ENCODE results near the gene NEU1. TPM values are rescaled to one million over a fixed set of nuclear protein-coding genes. Genes with fewer than 3 reads are reported as not detected.
A peak's percentile ranks its signal among the peaks of the same experiment; 100 is the strongest.

Gene NEU1
- total and polyA plus RNA-seq, 2 of the 8 experiments (the other 6 are each of a cell fraction or from before 2014, with no cell fraction given), result 41.2 to 72.1 TPM

DNA sequence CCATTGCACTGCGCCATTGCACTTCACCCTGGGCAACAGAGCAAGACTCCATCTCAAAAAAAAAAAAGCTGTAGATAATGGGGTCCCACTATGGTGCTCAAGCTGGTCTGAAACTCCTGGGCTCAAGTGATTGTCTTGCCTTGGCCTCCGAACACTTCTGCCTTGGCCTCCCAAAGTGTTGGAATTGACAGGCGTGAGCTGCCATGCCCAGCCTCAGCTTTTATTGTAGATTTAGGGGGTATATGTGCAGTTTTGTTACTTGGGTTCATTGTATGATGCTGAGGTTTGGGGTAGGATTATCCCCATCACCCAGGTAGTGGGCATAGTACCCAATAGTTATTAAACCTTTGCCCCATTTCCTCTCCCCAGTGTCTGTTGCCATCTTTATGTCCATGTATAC is 23.7 kb downstream of the NEU1 start:
- H3K14ac ChIP-seq (ENCODE audit: insufficient read length), result no peak overlapping the region
- H3K9me3 ChIP-seq (ENCODE audit: insufficient read depth in 2 of 2, low read depth in 1 of 2, low read length in 1 of 2), result no peaks in the 10 kb centered on the region
- H3K18ac ChIP-seq (ENCODE audit: extremely low read depth, low read length), result no peak overlapping the region
- H3K4ac ChIP-seq (replicated peaks; ENCODE audit: insufficient read length, low read depth, low read length), result no peak overlapping the region
- ChIA-PET CTCF (ENCODE audit: partially characterized antibody) (interaction anchor here (0.8 to 4.5 kb wide), 12 partner anchors 12 to 128 kb away, joined by 3 to 15 read pairs (median 4); partner anchors contain the start of gene HSPA1B), POLR2A (ENCODE audit: partially characterized antibody) (interaction anchor here (0.6 to 11.4 kb wide), 33 partner anchors 8 to 265 kb away, joined by 3 to 189 read pairs (median 4); partner anchors contain the start of genes CLIC1, EHMT2, HSPA1A and HSPA1B)
- H4K91ac ChIP-seq (replicated peaks; ENCODE audit: insufficient read length, low read length), result no peak overlapping the region
- H3K4me2 ChIP-seq (ENCODE audit: insufficient read depth in 1 of 2, low read depth in 2 of 2, low read length in 2 of 2), result peak overlapping the region; percentile 14 to 99; a peak in 2 of 4 replicates
- H2BK20ac ChIP-seq (ENCODE audit: low read length), result no peak overlapping the region
- H2AK5ac ChIP-seq (ENCODE audit: low read depth, low read length), result no peak overlapping the region
- H2BK120ac ChIP-seq (replicated peaks; ENCODE audit: low read depth, low read length), result no peak overlapping the region
- H2AFZ ChIP-seq (ENCODE audit: low read length), result no peak overlapping the region
- peaks cover 18 to 23% of the 10 kb centered on the region in 2 experiments for H4K20me1 ChIP-seq (replicated peaks in 1 of 2; ENCODE audit: control insufficient read depth in 1 of 2, insufficient read depth in 2 of 2, low read length in 2 of 2)
- H4K5ac ChIP-seq (ENCODE audit: insufficient read length, low read depth, low read length), result no peak overlapping the region
- H3K23me2 ChIP-seq (ENCODE audit: low read depth, low read length), result peaks cover 15% of the 10 kb centered on the region
- no peak overlapping the region for H4K8ac ChIP-seq (ENCODE audit: extremely low read depth, insufficient read depth, low read length)
- H2BK12ac ChIP-seq (ENCODE audit: low read depth, low read length), result no peak overlapping the region
- peaks cover 3% of the 10 kb centered on the region; the same call in 1 of the 2 replicates for H3K79me1 ChIP-seq (ENCODE audit: low read depth, low read length)
- DNase-seq (ENCODE audit: low read depth in 1 of 2, low spot score in 2 of 2) (no peak), FAIRE-seq (no peak)
- peaks cover 17 to 37% of the 10 kb centered on the region in 2 experiments for H3K79me2 ChIP-seq (ENCODE audit: control insufficient read depth in 1 of 2, insufficient read depth in 2 of 2, low read length in 2 of 2)
- no peak overlapping the region for H3K23ac ChIP-seq (ENCODE audit: insufficient read length)
- no peaks in the 10 kb centered on the region for H3K27me3 ChIP-seq (replicated peaks in 1 of 4; ENCODE audit: control insufficient read depth in 3 of 4, extremely low read depth in 1 of 4, insufficient read depth in 3 of 4, low read length in 3 of 4)
- H2BK5ac ChIP-seq (ENCODE audit: low read depth, low read length), result no peak overlapping the region
- no peak overlapping the region for H3K9ac ChIP-seq (replicated peaks in 1 of 4; ENCODE audit: extremely low read depth in 1 of 4, low read depth in 3 of 4, low read length in 3 of 4)
- peaks cover 34 to 72% (median 48%) of the 10 kb centered on the region in 4 experiments for H3K36me3 ChIP-seq (ENCODE audit: control insufficient read depth in 2 of 4, insufficient read depth in 4 of 4, low read length in 3 of 4)
- no peak overlapping the region for H3K56ac ChIP-seq (replicated peaks; ENCODE audit: insufficient read length, low read depth, low read length)
- 90% methylated on average over 3 of the region's 3 CpGs; no CpG with 5 or more reads in 1 of the 2 experiments for WGBS, 2 experiments (ENCODE audit: extremely low coverage in 1 of 2, insufficient coverage in 1 of 2, insufficient read length in 1 of 2, insufficient replicate concordance in 2 of 2, low coverage in 1 of 2, low lambda C conversion rate in 2 of 2, missing lambda C conversion rate in 1 of 2)
- peak overlapping the region in 1 of 4 experiments; percentile 99; a peak in 2 of 8 replicates for H3K4me3 ChIP-seq (ENCODE audit: extremely low read depth in 1 of 4, insufficient read depth in 2 of 4, low read depth in 3 of 4, low read length in 4 of 4)
- H3K27ac ChIP-seq (ENCODE audit: low read depth, low read length), result no peak overlapping the region
- peaks cover 2 to 9% (median 6%) of the 10 kb centered on the region in 4 experiments; a peak in 4 of 7 replicates for H3K4me1 ChIP-seq (replicated peaks in 1 of 4; ENCODE audit: control insufficient read depth in 3 of 4, insufficient read depth in 4 of 4, low read length in 3 of 4)
- no peak overlapping the region for H2BK15ac ChIP-seq (ENCODE audit: low read length)
- TF ChIP-seq SIRT6 (IDR thresholded peaks at IDR 0.05; ENCODE audit: low read length), result no peak
- TF ChIP-seq SP1 (IDR thresholded peaks at IDR 0.05; ENCODE audit: low read depth, low read length), result no peak
- no peak for TF ChIP-seq GTF2F1 (IDR thresholded peaks at IDR 0.05; ENCODE audit: borderline replicate concordance, low read depth, low read length)
- TF ChIP-seq, protein P1, sequence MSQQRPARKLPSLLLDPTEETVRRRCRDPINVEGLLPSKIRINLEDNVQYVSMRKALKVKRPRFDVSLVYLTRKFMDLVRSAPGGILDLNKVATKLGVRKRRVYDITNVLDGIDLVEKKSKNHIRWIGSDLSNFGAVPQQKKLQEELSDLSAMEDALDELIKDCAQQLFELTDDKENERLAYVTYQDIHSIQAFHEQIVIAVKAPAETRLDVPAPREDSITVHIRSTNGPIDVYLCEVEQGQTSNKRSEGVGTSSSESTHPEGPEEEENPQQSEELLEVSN (IDR thresholded peaks at IDR 0.05), result no peak
